Suprapubic skin (tissue), 4 donors: ENCODE measurements around the gene PIK3CA. TPM values are rescaled to one million over a fixed set of nuclear protein-coding genes. Genes with fewer than 3 reads are reported as not detected.

ENCODE experiments used
- DNase-seq, 2 donors: peaks; one replicate each; pipeline ENCODE4 v3.0.0-alpha.2; 2019; ENCODE audit warnings: low spot score in 2 of 2
- H3K27ac ChIP-seq: fragments of 200-600 bp; sonication (generic); one replicate; pipeline ENCODE4 v1.5.1; 2019
- H3K27me3 ChIP-seq: fragments of 200-600 bp; sonication (generic); one replicate; pipeline ENCODE4 v1.5.1; 2019
- H3K36me3 ChIP-seq: fragments of 200-600 bp; sonication (generic); one replicate; pipeline ENCODE4 v1.5.1; 2019
- H3K4me1 ChIP-seq: fragments of 200-600 bp; sonication (generic); one replicate; pipeline ENCODE4 v1.5.1; 2019
- H3K4me3 ChIP-seq: fragments of 200-600 bp; sonication (generic); one replicate; pipeline ENCODE4 v1.5.1; 2019; ENCODE audit warnings: mild to moderate bottlenecking
- H3K9me3 ChIP-seq: fragments of 200-600 bp; sonication (generic); one replicate; pipeline ENCODE4 v1.5.1; 2019
- CTCF ChIP-seq, 2 donors: fragments of 200-600 bp in 1 of 2; fragments of 450-650 bp in 1 of 2; sonication (generic) in 1 of 2; IDR thresholded peaks; one replicate each; pipeline ENCODE4 v1.5.1; 2016 to 2019; ENCODE audit warnings: antibody characterized with exemption in 2 of 2, mild to moderate bottlenecking in 1 of 2, moderate library complexity in 1 of 2
- EP300 ChIP-seq: sonication (generic); formaldehyde crosslinking; IDR thresholded peaks from one replicate; pipeline ENCODE4 v1.6.1; 2017; ENCODE audit warnings: antibody characterized with exemption
- POLR2A ChIP-seq, 2 donors: fragments of 450-650 bp; IDR thresholded peaks; one replicate each; pipeline ENCODE4 v1.6.1; 2017; ENCODE audit warnings: antibody characterized with exemption in 2 of 2, mild to moderate bottlenecking in 2 of 2, moderate library complexity in 2 of 2
- POLR2AphosphoS5 ChIP-seq, 3 donors: sonication (generic); formaldehyde crosslinking; IDR thresholded peaks; one replicate each; pipeline ENCODE4 v1.6.1; 2017; ENCODE audit warnings: antibody characterized with exemption in 3 of 3
- WGBS: methylation state at CpG from one replicate; pipeline ENCODE4 v1.1.5; 2018; 5-methylcytosine and 5-hydroxymethylcytosine counted together
- total RNA-seq, 4 donors: library from RNA; depleted of rRNA; stranded (reverse); fragments of >200 nt; gene quantifications; one replicate each; pipeline ENCODE4 v1.1.0, GENCODE V29; 2016

The PIK3CA gene
- 10 to 100 TPM; 14.8 to 26.6 (median 18.6) TPM for total RNA-seq

DNA sequence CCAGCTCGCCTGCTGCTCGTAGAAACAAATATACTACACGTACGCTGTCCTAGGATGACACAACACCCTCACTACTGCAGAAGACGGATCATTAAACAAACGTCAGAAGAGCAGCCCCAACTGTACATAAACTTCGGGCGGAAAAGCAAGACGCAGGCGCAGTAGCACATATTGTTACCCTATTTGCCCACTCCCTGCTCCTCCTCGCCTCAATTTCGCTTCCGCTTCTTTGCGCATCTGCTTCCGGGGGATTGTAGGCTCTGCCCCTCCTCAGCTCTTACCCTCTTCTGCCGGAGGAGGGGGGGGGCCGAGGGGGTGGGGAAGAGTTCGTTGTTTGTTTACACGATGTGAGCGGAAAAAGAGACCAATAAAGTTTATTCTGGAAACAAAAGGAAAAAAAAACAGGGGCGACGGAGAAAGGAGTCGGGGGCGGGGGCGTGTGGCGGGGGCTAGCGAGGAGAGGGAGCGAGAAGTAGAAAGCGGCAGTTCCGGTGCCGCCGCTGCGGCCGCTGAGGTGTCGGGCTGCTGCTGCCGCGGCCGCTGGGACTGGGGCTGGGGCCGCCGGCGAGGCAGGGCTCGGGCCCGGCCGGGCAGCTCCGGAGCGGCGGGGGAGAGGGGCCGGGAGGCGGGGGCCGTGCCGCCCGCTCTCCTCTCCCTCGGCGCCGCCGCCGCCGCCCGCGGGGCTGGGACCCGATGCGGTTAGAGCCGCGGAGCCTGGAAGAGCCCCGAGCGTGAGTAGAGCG lies at the start of gene PIK3CA:
TSS of gene PIK3CA (plus strand) at position 485 of the 743 bp plus-strand sequence. CDS start 50,469 bp downstream, outside the sequence.
- Histone ChIP-seq H3K4me3 (peak within 1 kb of the TSS; percentile 99), H3K36me3 (no peaks in the 10 kb centered on the region), H3K9me3 (no peaks in the 10 kb centered on the region), H3K27ac (peak within 1 kb of the TSS; percentile 100), H3K4me1 (peaks cover 28% of the 10 kb centered on the region), H3K27me3 (no peaks in the 10 kb centered on the region)
- peak; percentile 95 to 98 for DNase-seq
- under 1% methylated on average over 66 of the region's 67 CpGs for WGBS
- TF ChIP-seq POLR2AphosphoS5 (IDR thresholded peaks at IDR 0.05) (peak in 1 of 3 donors; percentile 35), POLR2A (IDR thresholded peaks at IDR 0.05) (peak in 1 of 2 donors; percentile 40), CTCF (IDR thresholded peaks at IDR 0.05) (no peak), EP300 (no peak)

- no peak for DNase-seq
- 66% methylated on average over 7 of the region's 7 CpGs for WGBS
- Histone ChIP-seq H3K27me3 (no peaks in the 10 kb centered on the region), H3K27ac (no peak overlapping the region), H3K4me3 (no peak overlapping the region), H3K4me1 (peaks cover 4% of the 10 kb centered on the region), H3K9me3 (no peaks in the 10 kb centered on the region), H3K36me3 (no peaks in the 10 kb centered on the region)
- TF ChIP-seq POLR2AphosphoS5 (IDR thresholded peaks at IDR 0.05) (no peak), EP300 (no peak), POLR2A (IDR thresholded peaks at IDR 0.05) (no peak), CTCF (IDR thresholded peaks at IDR 0.05) (no peak)
Measured at GRCh38 chr3:179098388-179099077, 49.6 kb upstream of the PIK3CA start.

GRCh38 chr3:179100652-179101051 lies 47.5 kb upstream of the PIK3CA start:
- H3K36me3 ChIP-seq = no peaks in the 10 kb centered on the region
- peaks cover 4% of the 10 kb centered on the region for H3K4me1 ChIP-seq
- H3K27ac ChIP-seq = no peak overlapping the region
- H3K9me3 ChIP-seq = no peaks in the 10 kb centered on the region
- DNase-seq = no peak
- TF ChIP-seq POLR2AphosphoS5 (IDR thresholded peaks at IDR 0.05) (no peak), POLR2A (IDR thresholded peaks at IDR 0.05) (no peak), CTCF (IDR thresholded peaks at IDR 0.05) (no peak), EP300 (no peak)
- H3K27me3 ChIP-seq = no peaks in the 10 kb centered on the region
- no peak overlapping the region for H3K4me3 ChIP-seq

DNA sequence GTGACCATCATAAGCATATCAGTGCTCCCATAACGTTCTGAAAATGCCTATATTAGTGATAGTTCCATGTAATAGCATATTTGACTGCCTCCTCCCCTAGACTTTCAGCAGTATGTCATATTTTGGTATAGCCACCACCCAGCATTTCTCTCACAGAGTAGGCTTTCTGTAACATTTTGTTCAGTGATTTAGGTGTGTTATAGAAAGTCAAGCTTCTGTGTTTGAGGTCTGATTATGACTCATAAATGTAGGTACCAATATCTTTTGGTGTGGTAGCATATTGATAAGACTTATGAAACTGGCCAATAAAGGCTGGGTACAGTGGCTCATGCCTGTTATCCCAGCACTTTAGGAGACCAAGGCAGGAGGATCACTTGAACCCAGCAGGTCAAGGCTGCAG lies 42.3 kb upstream of the PIK3CA start:
- Histone ChIP-seq H3K4me3 (no peak overlapping the region), H3K36me3 (no peaks in the 10 kb centered on the region), H3K4me1 (peaks cover under 1% of the 10 kb centered on the region), H3K9me3 (no peaks in the 10 kb centered on the region), H3K27me3 (no peaks in the 10 kb centered on the region), H3K27ac (no peak overlapping the region)
- TF ChIP-seq EP300 (no peak), CTCF (IDR thresholded peaks at IDR 0.05) (no peak), POLR2A (IDR thresholded peaks at IDR 0.05) (no peak), POLR2AphosphoS5 (IDR thresholded peaks at IDR 0.05) (no peak)
- no peak for DNase-seq
- WGBS = 17% methylated on average over 1 of the region's 1 CpG

GRCh38 chr3:179107617-179108016 lies 40.5 kb upstream of the PIK3CA start:
- no peak for DNase-seq
- H3K36me3 ChIP-seq = no peaks in the 10 kb centered on the region
- TF ChIP-seq EP300 (no peak), POLR2A (IDR thresholded peaks at IDR 0.05) (no peak), POLR2AphosphoS5 (IDR thresholded peaks at IDR 0.05) (no peak)
- no peak overlapping the region for H3K4me3 ChIP-seq
- no peaks in the 10 kb centered on the region for H3K9me3 ChIP-seq
- no peaks in the 10 kb centered on the region for H3K4me1 ChIP-seq
- H3K27me3 ChIP-seq = no peaks in the 10 kb centered on the region
- H3K27ac ChIP-seq = no peak overlapping the region
- WGBS = 90% methylated on average over 3 of the region's 3 CpGs
